CD4-positive, alpha-beta T cell (primary cell): ENCODE results near the gene PLEKHG4B. TPM values are rescaled to one million over a fixed set of nuclear protein-coding genes. Genes with fewer than 3 reads are reported as not detected.

Experiments used
- ATAC-seq: fragments of 200-7000 bp; cut with Tn5 transposase; one replicate; pipeline ENCODE4 v1.10.0; 2022; ENCODE audit warnings: mild to moderate bottlenecking; ENCODE audit not compliant: poor library complexity
- CTCF ChIA-PET: fragments of 350-600 bp; sonication (Branson Sonifier 250); formaldehyde crosslinking; loops from one replicate; lab custom pipeline; 2021; ENCODE audit warnings: antibody characterized with exemption, inconsistent platforms; lab: Charles Lee
- POLR2A ChIA-PET: fragments of 350-600 bp; sonication (Branson Sonifier 250); formaldehyde crosslinking; loops from one replicate; lab custom pipeline; 2021; ENCODE audit warnings: antibody characterized with exemption, inconsistent platforms; lab: Charles Lee
- DNase-seq, 14 experiments: peaks; one replicate each; pipeline ENCODE4 v3.0.0-alpha.2; 2013 to 2020; ENCODE audit warnings: mixed read lengths in 2 of 14
- H3K27ac ChIP-seq, 2 donors: one replicate each; pipeline versions ENCODE4 v1.5.1 to v1.7.0; 2013; ENCODE audit warnings: low read length in 2 of 2, low read depth in 1 of 2, mild to moderate bottlenecking in 1 of 2
- H3K27me3 ChIP-seq, 2 experiments: 1 replicate in 1 of 2; 2 replicates in 1 of 2; pipeline versions ENCODE4 v1.6.1 to v1.7.0; 2013; ENCODE audit warnings: low read length in 2 of 2, control low read depth in 1 of 2, mild to moderate bottlenecking in 1 of 2, moderate library complexity in 1 of 2; ENCODE audit not compliant: insufficient read depth in 2 of 2, control insufficient read depth in 1 of 2
- H3K36me3 ChIP-seq: one replicate; pipeline ENCODE4 v1.6.1; 2013; ENCODE audit warnings: low read length, control low read depth; ENCODE audit not compliant: insufficient read depth
- H3K4me1 ChIP-seq: one replicate; pipeline ENCODE4 v1.6.1; 2013; ENCODE audit warnings: low read length, control low read depth; ENCODE audit not compliant: insufficient read depth
- H3K4me3 ChIP-seq: one replicate; pipeline ENCODE4 v1.5.1; 2013; ENCODE audit warnings: mild to moderate bottlenecking, low read length, moderate library complexity
- H3K9me3 ChIP-seq, 2 experiments: 1 replicate in 1 of 2; 2 replicates in 1 of 2; pipeline versions ENCODE4 v1.6.1 to v1.7.0; 2013; ENCODE audit warnings: low read length in 2 of 2, mild to moderate bottlenecking in 2 of 2, control low read depth in 1 of 2, moderate library complexity in 1 of 2; ENCODE audit not compliant: control insufficient read depth in 1 of 2, insufficient read depth in 1 of 2
- H3K27ac Mint-ChIP-seq: one replicate; pipeline ENCODE4 v1.8.0; 2020; ENCODE audit warnings: mixed read lengths
- H3K27me3 Mint-ChIP-seq: one replicate; pipeline ENCODE4 v1.8.0; 2021; ENCODE audit warnings: mixed read lengths
- H3K36me3 Mint-ChIP-seq: one replicate; pipeline ENCODE4 v1.8.0; 2021; ENCODE audit warnings: low read depth, mixed read lengths
- H3K4me1 Mint-ChIP-seq: one replicate; pipeline ENCODE4 v1.8.0; 2021; ENCODE audit warnings: low read depth, mixed read lengths
- H3K4me3 Mint-ChIP-seq: one replicate; pipeline ENCODE4 v1.8.0; 2020; ENCODE audit warnings: mild to moderate bottlenecking, mixed read lengths
- H3K9me3 Mint-ChIP-seq: one replicate; pipeline ENCODE4 v1.8.0; 2020; ENCODE audit warnings: mixed read lengths
- intact Hi-C, 2 experiments: fragments of 100-400 bp; cut with DNase I in 1 of 2; cut with micrococcal nuclease in 1 of 2; formaldehyde crosslinking; loops; one replicate each; pipeline versions ENCODE4 v1.15.1 to v1.9.0; 2023 to 2025; cut with DNase I, micrococcal nuclease
- total RNA-seq, 174 experiments: library from RNA in 2 of 174; stranded (reverse) in 2 of 174; gene quantifications; one replicate each; pipeline ENCODE4 v1.2.3 and lab custom pipeline; 2021 to 2026
- TF ChIP-seq, protein P1 (sequence below): fragments of 200-600 bp; IDR thresholded peaks from one replicate; pipeline ENCODE4 v1.8.0; 2022; ENCODE audit warnings: antibody characterized with exemption, mild to moderate bottlenecking

The PLEKHG4B gene
- total RNA-seq, 2 experiments from 2014 or later: 0.17 to 0.36 TPM

DNA sequence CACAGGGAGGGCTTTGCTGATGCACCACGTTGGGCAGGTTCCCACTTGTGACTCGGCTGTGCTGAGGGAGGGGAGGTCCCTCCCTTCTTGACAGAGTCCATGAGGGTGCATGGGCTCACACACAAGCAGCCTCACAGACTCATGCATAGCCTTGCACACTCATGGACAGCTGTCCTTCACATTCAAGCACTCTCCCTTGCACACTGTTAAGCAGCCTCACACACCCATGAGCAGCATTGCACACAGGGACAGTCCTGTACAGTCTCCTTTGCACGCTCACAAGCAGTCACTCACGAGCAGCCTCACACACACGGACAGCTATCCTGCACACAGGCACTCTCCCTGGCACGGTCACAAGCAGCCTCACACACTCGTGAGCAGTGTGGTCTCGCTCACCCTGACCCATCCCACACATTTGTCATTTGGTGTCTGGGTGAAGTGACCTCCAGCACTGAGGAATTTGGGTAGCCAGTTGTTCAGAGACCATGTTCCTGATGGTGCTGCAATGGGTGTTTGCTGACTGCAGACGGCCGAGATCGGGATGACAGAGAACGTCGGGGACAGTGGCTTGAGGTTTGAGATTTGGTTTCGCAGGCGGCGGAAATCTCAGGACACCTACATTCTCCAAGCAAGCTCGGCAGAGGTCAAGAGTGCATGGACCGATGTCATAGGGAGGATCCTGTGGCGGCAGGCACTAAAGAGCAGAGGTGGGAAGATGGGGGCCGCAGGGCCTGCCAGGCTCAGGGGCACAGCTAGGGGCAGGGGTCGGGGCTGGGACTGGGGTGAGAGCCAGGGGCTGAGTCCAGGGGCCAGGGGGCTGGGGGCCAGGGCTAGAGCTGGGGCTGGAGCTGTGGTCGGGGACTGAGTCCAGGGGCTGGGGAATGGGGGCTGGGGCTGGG, 81.7 kb downstream of the PLEKHG4B start:
- DNase-seq: peak in 1 of 14 experiments; percentile 12
- Mint-ChIP-seq H3K27me3 (no peaks in the 10 kb centered on the region), H3K9me3 (no peaks in the 10 kb centered on the region), H3K4me3 (no peak overlapping the region), H3K27ac (no peak overlapping the region), H3K36me3 (no peaks in the 10 kb centered on the region), H3K4me1 (no peaks in the 10 kb centered on the region)
- H3K4me1 ChIP-seq: no peaks in the 10 kb centered on the region
- no peak overlapping the region for H3K4me3 ChIP-seq
- POLR2A ChIA-PET: no interaction called here
- peaks cover 0 to 4% of the 10 kb centered on the region in 2 experiments for H3K9me3 ChIP-seq
- H3K27me3 ChIP-seq: no peaks in the 10 kb centered on the region
- no peak overlapping the region for H3K27ac ChIP-seq
- CTCF ChIA-PET: no interaction called here
- ATAC-seq: no peak
- H3K36me3 ChIP-seq: no peaks in the 10 kb centered on the region
- TF ChIP-seq, protein P1, sequence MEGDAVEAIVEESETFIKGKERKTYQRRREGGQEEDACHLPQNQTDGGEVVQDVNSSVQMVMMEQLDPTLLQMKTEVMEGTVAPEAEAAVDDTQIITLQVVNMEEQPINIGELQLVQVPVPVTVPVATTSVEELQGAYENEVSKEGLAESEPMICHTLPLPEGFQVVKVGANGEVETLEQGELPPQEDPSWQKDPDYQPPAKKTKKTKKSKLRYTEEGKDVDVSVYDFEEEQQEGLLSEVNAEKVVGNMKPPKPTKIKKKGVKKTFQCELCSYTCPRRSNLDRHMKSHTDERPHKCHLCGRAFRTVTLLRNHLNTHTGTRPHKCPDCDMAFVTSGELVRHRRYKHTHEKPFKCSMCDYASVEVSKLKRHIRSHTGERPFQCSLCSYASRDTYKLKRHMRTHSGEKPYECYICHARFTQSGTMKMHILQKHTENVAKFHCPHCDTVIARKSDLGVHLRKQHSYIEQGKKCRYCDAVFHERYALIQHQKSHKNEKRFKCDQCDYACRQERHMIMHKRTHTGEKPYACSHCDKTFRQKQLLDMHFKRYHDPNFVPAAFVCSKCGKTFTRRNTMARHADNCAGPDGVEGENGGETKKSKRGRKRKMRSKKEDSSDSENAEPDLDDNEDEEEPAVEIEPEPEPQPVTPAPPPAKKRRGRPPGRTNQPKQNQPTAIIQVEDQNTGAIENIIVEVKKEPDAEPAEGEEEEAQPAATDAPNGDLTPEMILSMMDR: no peak
- intact Hi-C loops: no loop called here

DNA sequence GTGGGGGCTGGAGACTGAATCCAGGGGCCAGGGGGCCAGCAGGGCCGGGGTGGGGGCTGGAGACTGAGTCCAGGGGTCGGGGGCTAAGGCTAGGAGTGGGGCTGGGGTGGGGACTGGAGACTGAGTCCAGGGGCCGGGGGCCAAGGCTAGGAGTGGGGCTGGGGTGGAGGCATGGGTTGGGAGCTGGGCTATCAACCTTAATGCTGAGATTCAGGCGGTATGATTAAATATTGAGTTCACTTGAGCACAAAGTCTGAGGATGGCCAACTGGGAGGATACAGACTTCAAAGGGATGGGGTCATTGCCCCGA, 82.3 kb downstream of the PLEKHG4B start:
- Histone ChIP-seq H3K4me1 (no peaks in the 10 kb centered on the region), H3K36me3 (no peaks in the 10 kb centered on the region), H3K9me3 (peaks cover 0 to 4% of the 10 kb centered on the region in 2 experiments), H3K27ac (no peak overlapping the region), H3K4me3 (no peak overlapping the region), H3K27me3 (no peaks in the 10 kb centered on the region)
- no peaks in the 10 kb centered on the region for H3K9me3 Mint-ChIP-seq
- CTCF ChIA-PET: no interaction called here
- intact Hi-C loops: no loop called here
- TF ChIP-seq, protein P1: no peak
- POLR2A ChIA-PET: no interaction called here
- DNase-seq (no peak), ATAC-seq (no peak)
- H3K27ac Mint-ChIP-seq: no peak overlapping the region
- no peaks in the 10 kb centered on the region for H3K36me3 Mint-ChIP-seq
- H3K4me1 Mint-ChIP-seq: no peaks in the 10 kb centered on the region
- H3K4me3 Mint-ChIP-seq: no peak overlapping the region
- H3K27me3 Mint-ChIP-seq: no peaks in the 10 kb centered on the region

DNA sequence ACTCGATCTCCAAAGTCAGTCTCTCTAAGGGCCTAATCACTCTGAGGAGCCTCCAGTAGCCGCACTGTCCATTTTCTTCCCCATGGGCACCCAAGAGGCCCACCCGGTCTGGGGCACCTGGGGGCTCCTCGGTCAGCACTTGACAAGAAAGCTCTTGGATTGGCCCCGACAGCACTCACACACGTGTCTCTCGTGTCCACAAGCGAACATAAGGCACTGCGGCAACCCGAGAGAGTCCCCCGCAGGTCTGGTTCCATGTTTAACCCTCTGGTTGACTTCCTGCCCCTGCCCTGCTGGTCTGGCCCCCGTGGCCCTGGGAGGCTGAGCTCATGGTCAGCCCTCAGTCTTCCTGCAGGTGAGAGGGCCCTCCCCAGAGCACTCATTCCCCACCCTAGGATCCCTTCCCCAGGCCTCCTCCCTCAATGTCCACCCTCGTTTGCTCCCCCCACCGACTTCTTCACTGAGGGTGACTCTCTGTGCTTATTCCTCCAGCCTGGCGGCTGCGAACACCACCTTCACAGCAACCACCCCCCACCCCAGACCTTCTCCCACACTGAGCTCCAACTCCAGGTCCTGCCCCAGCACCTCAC, 83.0 kb downstream of the PLEKHG4B start:
- Histone ChIP-seq H3K27me3 (no peaks in the 10 kb centered on the region), H3K27ac (no peak overlapping the region), H3K36me3 (no peaks in the 10 kb centered on the region), H3K4me3 (no peak overlapping the region), H3K9me3 (no peaks in the 10 kb centered on the region), H3K4me1 (no peaks in the 10 kb centered on the region)
- ChIA-PET CTCF (no interaction called here), POLR2A (no interaction called here)
- Mint-ChIP-seq H3K4me1 (no peaks in the 10 kb centered on the region), H3K9me3 (no peaks in the 10 kb centered on the region), H3K36me3 (no peaks in the 10 kb centered on the region), H3K4me3 (no peak overlapping the region), H3K27me3 (peaks cover 4% of the 10 kb centered on the region), H3K27ac (no peak overlapping the region)
- TF ChIP-seq, protein P1: no peak
- no peak for ATAC-seq
- no peak for DNase-seq
- intact Hi-C loops: no loop called here
